ENCODE measurements around the gene NBL1.

NBL1 gene

DNA sequence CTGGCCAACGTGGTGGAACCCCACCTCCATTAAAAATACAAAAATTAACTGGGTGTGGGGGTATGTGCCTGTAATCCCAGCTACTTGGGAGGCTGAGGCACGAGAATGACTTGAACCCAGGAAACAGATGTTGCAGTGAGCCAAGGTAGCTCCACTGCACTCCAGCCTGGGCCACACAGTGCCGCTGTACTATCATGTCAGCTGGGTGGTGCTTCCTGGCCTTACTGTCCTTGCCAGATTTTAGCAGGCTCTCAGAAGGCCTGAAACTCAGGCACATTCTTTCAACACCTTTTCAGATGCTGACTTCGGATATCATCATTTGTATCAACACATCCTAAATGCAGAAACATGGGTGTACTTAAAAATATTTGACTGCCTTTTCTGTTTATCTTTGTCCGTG, 31.6 kb upstream of the NBL1 start:
- Histone ChIP-seq H3K79me1 (ENCODE audit: low read length) (peaks cover 5% of the 10 kb centered on the region), H2BK5ac (ENCODE audit: low read length) (no peak overlapping the region), H3K4me2 (ENCODE audit: low read length) (no peak overlapping the region), H3K9ac (ENCODE audit: low read length) (no peak overlapping the region), H2BK120ac (ENCODE audit: low read depth, low read length) (no peak overlapping the region), H3K4ac (ENCODE audit: low read depth, low read length) (no peak overlapping the region), H3K36me3 (ENCODE audit: control insufficient read depth, insufficient read depth, low read length) (no peaks in the 10 kb centered on the region), H2AK5ac (ENCODE audit: low read length) (no peak overlapping the region), H3K56ac (ENCODE audit: low read length) (no peak overlapping the region), H3K4me1 (ENCODE audit: control insufficient read depth, low read depth, low read length) (no peaks in the 10 kb centered on the region), H3K4me3 (ENCODE audit: low read length) (no peak overlapping the region), H4K8ac (ENCODE audit: low read depth, low read length) (no peak overlapping the region), H3K18ac (ENCODE audit: low read length) (no peak overlapping the region), H3K27me3 (ENCODE audit: insufficient read depth, low read length, poor library complexity) (no peaks in the 10 kb centered on the region), H3K79me2 (ENCODE audit: control insufficient read depth, insufficient read depth, low read length) (peaks cover 5% of the 10 kb centered on the region), H4K5ac (ENCODE audit: low read length) (no peak overlapping the region), H3K23ac (ENCODE audit: low read length) (no peak overlapping the region), H2BK15ac (replicated peaks; ENCODE audit: low read depth) (no peak overlapping the region), H3K27ac (ENCODE audit: low read depth, low read length) (no peak overlapping the region)
- DNase-seq = no peak
- WGBS (ENCODE audit: extremely low coverage, insufficient coverage, low lambda C conversion rate) = no CpG with 5 or more reads among the region's 5 CpGs

DNA sequence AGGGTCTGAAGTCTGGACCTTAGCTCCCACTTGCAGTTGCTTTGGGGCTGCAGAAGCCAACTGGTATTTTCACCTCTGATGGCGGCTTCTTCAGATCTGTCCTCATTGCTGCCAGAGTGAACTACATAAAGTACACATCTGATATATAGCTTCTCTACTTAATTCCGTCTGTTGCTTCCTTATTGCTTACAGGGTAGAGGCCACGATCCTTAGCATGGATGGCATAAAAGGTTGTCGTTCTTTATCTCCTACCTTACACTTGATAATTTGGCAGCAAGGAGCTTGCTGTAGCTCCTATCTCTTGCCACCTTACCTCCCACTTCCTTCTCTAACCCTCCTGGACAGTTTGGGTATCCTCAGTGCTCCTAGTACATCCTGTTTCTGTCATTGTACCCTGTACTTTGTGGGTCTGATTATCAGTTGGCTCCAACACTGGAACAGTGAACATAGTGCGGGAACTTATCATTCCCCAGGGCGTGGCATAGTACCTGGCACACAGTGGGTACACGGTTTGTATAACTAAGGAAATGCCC, 30.9 kb upstream of the NBL1 start:
- H4K5ac ChIP-seq (ENCODE audit: low read length) = no peak overlapping the region
- H3K27me3 ChIP-seq (ENCODE audit: insufficient read depth, low read length, poor library complexity) = no peaks in the 10 kb centered on the region
- no peak overlapping the region for H2BK120ac ChIP-seq (ENCODE audit: low read depth, low read length)
- H2BK15ac ChIP-seq (replicated peaks; ENCODE audit: low read depth) = no peak overlapping the region
- H3K56ac ChIP-seq (ENCODE audit: low read length) = no peak overlapping the region
- H3K9ac ChIP-seq (ENCODE audit: low read length) = no peak overlapping the region
- H3K4me1 ChIP-seq (ENCODE audit: control insufficient read depth, low read depth, low read length) = no peaks in the 10 kb centered on the region
- no peaks in the 10 kb centered on the region for H3K36me3 ChIP-seq (ENCODE audit: control insufficient read depth, insufficient read depth, low read length)
- H2BK5ac ChIP-seq (ENCODE audit: low read length) = no peak overlapping the region
- H3K4me2 ChIP-seq (ENCODE audit: low read length) = no peak overlapping the region
- DNase-seq = no peak
- no peak overlapping the region for H2AK5ac ChIP-seq (ENCODE audit: low read length)
- peaks cover 4% of the 10 kb centered on the region for H3K79me2 ChIP-seq (ENCODE audit: control insufficient read depth, insufficient read depth, low read length)
- H3K27ac ChIP-seq (ENCODE audit: low read depth, low read length) = no peak overlapping the region
- H3K4ac ChIP-seq (ENCODE audit: low read depth, low read length) = no peak overlapping the region
- peaks cover 4% of the 10 kb centered on the region for H3K79me1 ChIP-seq (ENCODE audit: low read length)
- H4K8ac ChIP-seq (ENCODE audit: low read depth, low read length) = no peak overlapping the region
- H3K23ac ChIP-seq (ENCODE audit: low read length) = no peak overlapping the region
- H3K4me3 ChIP-seq (ENCODE audit: low read length) = no peak overlapping the region
- WGBS (ENCODE audit: extremely low coverage, insufficient coverage, low lambda C conversion rate) = no CpG with 5 or more reads among the region's 7 CpGs
- H3K18ac ChIP-seq (ENCODE audit: low read length) = no peak overlapping the region

- WGBS (ENCODE audit: extremely low coverage, insufficient coverage, low lambda C conversion rate) = no CpG with 5 or more reads among the region's 6 CpGs
- DNase-seq = no peak
- H3K4me3 ChIP-seq (ENCODE audit: low read length) = no peak overlapping the region
These were observed 28.7 kb upstream of the NBL1 start for GRCh38 chr1:19615438-19615837.

DNA sequence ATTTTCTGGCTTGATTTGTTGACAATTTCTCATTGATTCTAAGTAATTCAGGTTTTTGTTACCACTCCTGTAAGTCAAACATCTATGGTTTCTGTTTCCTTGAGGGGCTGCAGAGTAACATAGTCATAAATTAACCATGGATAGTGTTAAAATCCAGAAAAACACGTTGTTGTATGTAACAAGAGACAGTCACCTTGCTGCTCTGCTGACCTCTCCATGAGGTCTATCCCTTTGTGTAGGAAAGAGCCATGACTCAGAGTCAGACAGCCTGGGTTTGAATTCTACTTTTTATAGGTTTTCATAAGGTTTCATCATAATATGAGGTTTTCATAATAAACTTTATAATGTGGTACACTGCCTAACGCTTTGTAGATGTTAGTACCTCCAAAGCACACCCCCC, 27.6 kb upstream of the NBL1 start:
- no peak overlapping the region for H3K27ac ChIP-seq (ENCODE audit: low read depth, low read length)
- H3K4me1 ChIP-seq (ENCODE audit: control insufficient read depth, low read depth, low read length) = no peaks in the 10 kb centered on the region
- H3K4me3 ChIP-seq (ENCODE audit: low read length) = no peak overlapping the region
- no peak overlapping the region for H3K9ac ChIP-seq (ENCODE audit: low read length)
- no peaks in the 10 kb centered on the region for H3K27me3 ChIP-seq (ENCODE audit: insufficient read depth, low read length, poor library complexity)
- peaks cover 11% of the 10 kb centered on the region for H3K79me1 ChIP-seq (ENCODE audit: low read length)
- H3K4me2 ChIP-seq (ENCODE audit: low read length) = no peak overlapping the region
- H3K23ac ChIP-seq (ENCODE audit: low read length) = no peak overlapping the region
- no peak overlapping the region for H2AK5ac ChIP-seq (ENCODE audit: low read length)
- H2BK120ac ChIP-seq (ENCODE audit: low read depth, low read length) = no peak overlapping the region
- no peak overlapping the region for H4K5ac ChIP-seq (ENCODE audit: low read length)
- H2BK15ac ChIP-seq (replicated peaks; ENCODE audit: low read depth) = no peak overlapping the region
- no peak overlapping the region for H3K56ac ChIP-seq (ENCODE audit: low read length)
- H3K4ac ChIP-seq (ENCODE audit: low read depth, low read length) = no peak overlapping the region
- H3K79me2 ChIP-seq (ENCODE audit: control insufficient read depth, insufficient read depth, low read length) = peaks cover 7% of the 10 kb centered on the region
- no CpG with 5 or more reads among the region's 2 CpGs for WGBS (ENCODE audit: extremely low coverage, insufficient coverage, low lambda C conversion rate)
- DNase-seq = no peak
- no peaks in the 10 kb centered on the region for H3K36me3 ChIP-seq (ENCODE audit: control insufficient read depth, insufficient read depth, low read length)
- H4K8ac ChIP-seq (ENCODE audit: low read depth, low read length) = no peak overlapping the region
- H2BK5ac ChIP-seq (ENCODE audit: low read length) = no peak overlapping the region
- H3K18ac ChIP-seq (ENCODE audit: low read length) = no peak overlapping the region

More at GRCh38 chr1:19615438-19615837, 28.7 kb upstream of the NBL1 start:
- H3K56ac ChIP-seq (ENCODE audit: low read length) = no peak overlapping the region
- no peaks in the 10 kb centered on the region for H3K27me3 ChIP-seq (ENCODE audit: insufficient read depth, low read length, poor library complexity)
- no peak overlapping the region for H2BK15ac ChIP-seq (replicated peaks; ENCODE audit: low read depth)
- no peak overlapping the region for H4K8ac ChIP-seq (ENCODE audit: low read depth, low read length)
- H3K9ac ChIP-seq (ENCODE audit: low read length) = no peak overlapping the region
- no peak overlapping the region for H3K23ac ChIP-seq (ENCODE audit: low read length)
- H2AK5ac ChIP-seq (ENCODE audit: low read length) = no peak overlapping the region
- no peak overlapping the region for H2BK120ac ChIP-seq (ENCODE audit: low read depth, low read length)
- H3K4me2 ChIP-seq (ENCODE audit: low read length) = no peak overlapping the region
- peaks cover 5% of the 10 kb centered on the region for H3K79me1 ChIP-seq (ENCODE audit: low read length)
- peaks cover 3% of the 10 kb centered on the region for H3K79me2 ChIP-seq (ENCODE audit: control insufficient read depth, insufficient read depth, low read length)
- H3K36me3 ChIP-seq (ENCODE audit: control insufficient read depth, insufficient read depth, low read length) = no peaks in the 10 kb centered on the region
- H4K5ac ChIP-seq (ENCODE audit: low read length) = no peak overlapping the region
- H3K4ac ChIP-seq (ENCODE audit: low read depth, low read length) = no peak overlapping the region
- no peak overlapping the region for H3K18ac ChIP-seq (ENCODE audit: low read length)
- H2BK5ac ChIP-seq (ENCODE audit: low read length) = no peak overlapping the region
- no peaks in the 10 kb centered on the region for H3K4me1 ChIP-seq (ENCODE audit: control insufficient read depth, low read depth, low read length)
- no peak overlapping the region for H3K27ac ChIP-seq (ENCODE audit: low read depth, low read length)

- Histone ChIP-seq H3K4me3 (ENCODE audit: low read length) (no peak overlapping the region), H3K23ac (ENCODE audit: low read length) (no peak overlapping the region), H3K4me1 (ENCODE audit: control insufficient read depth, low read depth, low read length) (no peaks in the 10 kb centered on the region), H3K9ac (ENCODE audit: low read length) (no peak overlapping the region), H2BK5ac (ENCODE audit: low read length) (no peak overlapping the region), H3K4ac (ENCODE audit: low read depth, low read length) (no peak overlapping the region), H3K79me1 (ENCODE audit: low read length) (peaks cover 13% of the 10 kb centered on the region), H3K36me3 (ENCODE audit: control insufficient read depth, insufficient read depth, low read length) (no peaks in the 10 kb centered on the region), H3K18ac (ENCODE audit: low read length) (no peak overlapping the region), H2AK5ac (ENCODE audit: low read length) (no peak overlapping the region), H4K8ac (ENCODE audit: low read depth, low read length) (no peak overlapping the region), H4K5ac (ENCODE audit: low read length) (no peak overlapping the region), H2BK120ac (ENCODE audit: low read depth, low read length) (no peak overlapping the region), H3K56ac (ENCODE audit: low read length) (no peak overlapping the region), H3K27me3 (ENCODE audit: insufficient read depth, low read length, poor library complexity) (no peaks in the 10 kb centered on the region), H2BK15ac (replicated peaks; ENCODE audit: low read depth) (no peak overlapping the region), H3K79me2 (ENCODE audit: control insufficient read depth, insufficient read depth, low read length) (peaks cover 7% of the 10 kb centered on the region), H3K27ac (ENCODE audit: low read depth, low read length) (no peak overlapping the region), H3K4me2 (ENCODE audit: low read length) (no peak overlapping the region)
- no peak for DNase-seq
- no CpG with 5 or more reads among the region's 3 CpGs for WGBS (ENCODE audit: extremely low coverage, insufficient coverage, low lambda C conversion rate)
These were observed 26.7 kb upstream of the NBL1 start for GRCh38 chr1:19617376-19617775.

DNA sequence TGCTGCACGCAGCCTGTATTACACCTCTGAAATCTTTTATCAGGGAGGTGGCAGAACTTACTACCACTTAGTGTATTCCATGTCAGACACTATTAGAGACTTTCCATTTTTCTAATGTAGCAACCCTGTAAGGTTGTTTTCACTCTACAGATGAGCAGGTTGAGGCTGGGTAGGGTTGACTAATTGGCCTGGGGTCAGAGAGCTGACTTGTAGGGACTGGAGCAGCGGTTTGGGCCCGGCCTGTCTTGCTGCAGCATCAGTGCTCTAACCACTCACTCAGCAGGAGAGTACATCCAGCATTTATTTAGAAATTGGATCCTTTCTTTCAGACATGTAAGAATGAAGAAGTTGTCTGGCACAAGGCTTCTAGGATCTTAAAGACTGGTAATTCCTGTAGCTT, 25.7 kb upstream of the NBL1 start:
- Histone ChIP-seq H2BK120ac (ENCODE audit: low read depth, low read length) (no peak overlapping the region), H3K36me3 (ENCODE audit: control insufficient read depth, insufficient read depth, low read length) (no peaks in the 10 kb centered on the region), H3K79me2 (ENCODE audit: control insufficient read depth, insufficient read depth, low read length) (peaks cover 7% of the 10 kb centered on the region), H3K4ac (ENCODE audit: low read depth, low read length) (no peak overlapping the region), H3K4me3 (ENCODE audit: low read length) (no peak overlapping the region), H3K9ac (ENCODE audit: low read length) (no peak overlapping the region), H4K8ac (ENCODE audit: low read depth, low read length) (no peak overlapping the region), H3K4me1 (ENCODE audit: control insufficient read depth, low read depth, low read length) (no peaks in the 10 kb centered on the region), H2BK5ac (ENCODE audit: low read length) (no peak overlapping the region), H2BK15ac (replicated peaks; ENCODE audit: low read depth) (no peak overlapping the region), H3K18ac (ENCODE audit: low read length) (no peak overlapping the region), H2AK5ac (ENCODE audit: low read length) (no peak overlapping the region), H3K23ac (ENCODE audit: low read length) (no peak overlapping the region), H4K5ac (ENCODE audit: low read length) (no peak overlapping the region), H3K56ac (ENCODE audit: low read length) (no peak overlapping the region), H3K79me1 (ENCODE audit: low read length) (peaks cover 11% of the 10 kb centered on the region), H3K27ac (ENCODE audit: low read depth, low read length) (no peak overlapping the region), H3K4me2 (ENCODE audit: low read length) (no peak overlapping the region), H3K27me3 (ENCODE audit: insufficient read depth, low read length, poor library complexity) (no peaks in the 10 kb centered on the region)
- DNase-seq = no peak
- WGBS (ENCODE audit: extremely low coverage, insufficient coverage, low lambda C conversion rate) = no CpG with 5 or more reads among the region's 3 CpGs
